Measurements from ENCODE around the gene BLOC1S3.

GRCh38 chr19:45149129-45149528 is 29.5 kb upstream of the BLOC1S3 start:
- no peak for TF ChIP-seq ETV6 (CRISPR knock-in tag; conservative IDR thresholded peaks at IDR 0.05)
- TF ChIP-seq EZH2 (conservative IDR thresholded peaks at IDR 0.05; ENCODE audit: low read depth, low read length): no peak
- TF ChIP-seq BHLHE40 (IDR thresholded peaks at IDR 0.05; ENCODE audit: low read length): no peak
- TF ChIP-seq BRD4 (CRISPR knock-in tag; IDR thresholded peaks at IDR 0.05): no peak
- no peak for TF ChIP-seq ZNF484 (CRISPR knock-in tag; IDR thresholded peaks at IDR 0.05; ENCODE audit: borderline replicate concordance, low read depth)
- no peak for TF ChIP-seq TCF12 (IDR thresholded peaks at IDR 0.05)
- TF ChIP-seq TCF12 (CRISPR knock-in tag; IDR thresholded peaks at IDR 0.05): no peak
- no peak for TF ChIP-seq SMARCC2 (IDR thresholded peaks at IDR 0.05)
- no peak for TF ChIP-seq SCMH1 (CRISPR knock-in tag; IDR thresholded peaks at IDR 0.05; ENCODE audit: borderline replicate concordance)
- TF ChIP-seq, protein P1, sequence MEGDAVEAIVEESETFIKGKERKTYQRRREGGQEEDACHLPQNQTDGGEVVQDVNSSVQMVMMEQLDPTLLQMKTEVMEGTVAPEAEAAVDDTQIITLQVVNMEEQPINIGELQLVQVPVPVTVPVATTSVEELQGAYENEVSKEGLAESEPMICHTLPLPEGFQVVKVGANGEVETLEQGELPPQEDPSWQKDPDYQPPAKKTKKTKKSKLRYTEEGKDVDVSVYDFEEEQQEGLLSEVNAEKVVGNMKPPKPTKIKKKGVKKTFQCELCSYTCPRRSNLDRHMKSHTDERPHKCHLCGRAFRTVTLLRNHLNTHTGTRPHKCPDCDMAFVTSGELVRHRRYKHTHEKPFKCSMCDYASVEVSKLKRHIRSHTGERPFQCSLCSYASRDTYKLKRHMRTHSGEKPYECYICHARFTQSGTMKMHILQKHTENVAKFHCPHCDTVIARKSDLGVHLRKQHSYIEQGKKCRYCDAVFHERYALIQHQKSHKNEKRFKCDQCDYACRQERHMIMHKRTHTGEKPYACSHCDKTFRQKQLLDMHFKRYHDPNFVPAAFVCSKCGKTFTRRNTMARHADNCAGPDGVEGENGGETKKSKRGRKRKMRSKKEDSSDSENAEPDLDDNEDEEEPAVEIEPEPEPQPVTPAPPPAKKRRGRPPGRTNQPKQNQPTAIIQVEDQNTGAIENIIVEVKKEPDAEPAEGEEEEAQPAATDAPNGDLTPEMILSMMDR (CRISPR knock-in tag; IDR thresholded peaks at IDR 0.05): no peak
- no peak for TF ChIP-seq SOX5 (CRISPR knock-in tag; IDR thresholded peaks at IDR 0.05; ENCODE audit: borderline replicate concordance)
- TF ChIP-seq, protein P2, sequence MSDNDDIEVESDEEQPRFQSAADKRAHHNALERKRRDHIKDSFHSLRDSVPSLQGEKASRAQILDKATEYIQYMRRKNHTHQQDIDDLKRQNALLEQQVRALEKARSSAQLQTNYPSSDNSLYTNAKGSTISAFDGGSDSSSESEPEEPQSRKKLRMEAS (IDR thresholded peaks at IDR 0.05): no peak
- TF ChIP-seq, protein P3, sequence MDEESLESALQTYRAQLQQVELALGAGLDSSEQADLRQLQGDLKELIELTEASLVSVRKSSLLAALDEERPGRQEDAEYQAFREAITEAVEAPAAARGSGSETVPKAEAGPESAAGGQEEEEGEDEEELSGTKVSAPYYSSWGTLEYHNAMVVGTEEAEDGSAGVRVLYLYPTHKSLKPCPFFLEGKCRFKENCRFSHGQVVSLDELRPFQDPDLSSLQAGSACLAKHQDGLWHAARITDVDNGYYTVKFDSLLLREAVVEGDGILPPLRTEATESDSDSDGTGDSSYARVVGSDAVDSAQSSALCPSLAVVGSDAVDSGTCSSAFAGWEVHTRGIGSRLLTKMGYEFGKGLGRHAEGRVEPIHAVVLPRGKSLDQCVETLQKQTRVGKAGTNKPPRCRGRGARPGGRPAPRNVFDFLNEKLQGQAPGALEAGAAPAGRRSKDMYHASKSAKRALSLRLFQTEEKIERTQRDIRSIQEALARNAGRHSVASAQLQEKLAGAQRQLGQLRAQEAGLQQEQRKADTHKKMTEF (CRISPR knock-in tag; IDR thresholded peaks at IDR 0.05): no peak
- no peak for TF ChIP-seq ATF2 (CRISPR knock-in tag; IDR thresholded peaks at IDR 0.05)

All from HepG2 (cell line).